Gastroesophageal sphincter (tissue), 4 donors: ENCODE results near the gene AGER. TPM values are rescaled to one million over a fixed set of nuclear protein-coding genes. Genes with fewer than 3 reads are reported as not detected.

Source experiments
- ATAC-seq: fragments of 150-250 bp; one replicate; pipeline ENCODE4 v1.9.1; 2016; ENCODE audit warnings: mild to moderate bottlenecking, moderate library complexity
- H3K27ac ChIP-seq, 4 donors: fragments of 200-600 bp; sonication (generic) in 3 of 4; 1 replicate in 3 of 4; 2 replicates in 1 of 4; pipeline ENCODE4 v1.5.1; 2016 to 2019
- H3K27me3 ChIP-seq: fragments of 200-600 bp; sonication (generic); one replicate; pipeline ENCODE4 v1.5.1; 2019
- H3K36me3 ChIP-seq, 2 donors: fragments of 200-600 bp; sonication (generic); one replicate each; pipeline ENCODE4 v1.5.1; 2019; ENCODE audit warnings: control low read depth in 1 of 2
- H3K4me1 ChIP-seq, 3 donors: fragments of 200-600 bp; sonication (generic); 1 replicate in 2 of 3; 2 replicates in 1 of 3; pipeline ENCODE4 v1.5.1; 2016 to 2019; ENCODE audit warnings: control low read depth in 2 of 3
- H3K4me3 ChIP-seq, 2 donors: fragments of 200-600 bp; sonication (generic); one replicate each; pipeline ENCODE4 v1.5.1; 2019; ENCODE audit warnings: mild to moderate bottlenecking in 1 of 2, moderate library complexity in 1 of 2
- H3K9me3 ChIP-seq, 3 donors: fragments of 200-600 bp; sonication (generic); one replicate each; pipeline ENCODE4 v1.5.1; 2017 to 2019; ENCODE audit warnings: control low read depth in 2 of 3
- CTCF ChIP-seq, 4 experiments: fragments of 200-600 bp in 2 of 4; fragments of 450-650 bp in 2 of 4; sonication (generic) in 1 of 4; IDR thresholded peaks; one replicate each; pipeline ENCODE4 v1.5.1; 2017 to 2019; ENCODE audit warnings: antibody characterized with exemption in 4 of 4, mild to moderate bottlenecking in 2 of 4, moderate library complexity in 2 of 4
- EP300 ChIP-seq: sonication (generic); formaldehyde crosslinking; IDR thresholded peaks from one replicate; pipeline ENCODE4 v1.6.1; 2017; ENCODE audit warnings: antibody characterized with exemption, mild to moderate bottlenecking
- POLR2A ChIP-seq, 2 donors: fragments of 450-650 bp; IDR thresholded peaks; one replicate each; pipeline ENCODE4 v1.6.1; 2017; ENCODE audit warnings: antibody characterized with exemption in 2 of 2, mild to moderate bottlenecking in 2 of 2, moderate library complexity in 1 of 2
- POLR2AphosphoS5 ChIP-seq: sonication (generic); formaldehyde crosslinking; IDR thresholded peaks from one replicate; pipeline ENCODE4 v1.6.1; 2017; ENCODE audit warnings: antibody characterized with exemption
- WGBS, 2 donors: methylation state at CpG; one replicate each; pipeline ENCODE4 v1.1.5; 2018; ENCODE audit warnings: low coverage in 1 of 2; 5-methylcytosine and 5-hydroxymethylcytosine counted together
- total RNA-seq, 4 donors: library from RNA; depleted of rRNA; stranded (reverse); fragments of >200 nt; gene quantifications; one replicate each; pipeline ENCODE4 v1.1.0, GENCODE V29; 2016

Gene AGER
- total RNA-seq, 4 donors from 2014 or later: 1.4 to 2.3 (median 1.6) TPM

- Histone ChIP-seq H3K4me3 (peak overlapping the region; percentile 62 to 83), H3K9me3 (no peaks in the 10 kb centered on the region), H3K36me3 (peaks cover 0 to 22% of the 10 kb centered on the region in 2 donors), H3K27ac (peak overlapping the region; percentile 89 to 98 (median 94)), H3K4me1 (peaks cover 0 to 77% (median 32%) of the 10 kb centered on the region in 3 donors), H3K27me3 (no peaks in the 10 kb centered on the region)
- TF ChIP-seq POLR2A (IDR thresholded peaks at IDR 0.05) (no peak), POLR2AphosphoS5 (no peak), EP300 (no peak), CTCF (IDR thresholded peaks at IDR 0.05) (no peak)
- WGBS, 2 donors: 4 to 5% methylated on average over 5 of the region's 5 CpGs
- no peak for ATAC-seq
These were observed 7.4 kb downstream of the AGER start for GRCh38 chr6:32176476-32177182.

GRCh38 chr6:32175711-32176475 is 8.2 kb downstream of the AGER start, which contains the start of gene AGPAT1:
Gene AGPAT1 (minus strand): TSS chr6:32176084. CDS start chr6:32171496, 4,588 bp downstream.
- peak; percentile 69 for ATAC-seq
- peaks cover 0 to 70% (median 31%) of the 10 kb centered on the region in 3 donors for H3K4me1 ChIP-seq
- 0 to 1% methylated on average over 9 to 19 of the region's 27 CpGs for WGBS, 2 donors
- H3K27me3 ChIP-seq: no peaks in the 10 kb centered on the region
- TF ChIP-seq EP300 (no peak), CTCF (IDR thresholded peaks at IDR 0.05) (no peak), POLR2A (IDR thresholded peaks at IDR 0.05) (peak; percentile 36 to 52), POLR2AphosphoS5 (peak; percentile 70)
- H3K27ac ChIP-seq: peak within 1 kb of the TSS; percentile 89 to 98 (median 94)
- H3K4me3 ChIP-seq: peak within 1 kb of the TSS; percentile 62 to 83
- no peaks in the 10 kb centered on the region for H3K9me3 ChIP-seq
- H3K36me3 ChIP-seq: peaks cover 0 to 21% of the 10 kb centered on the region in 2 donors

- peaks cover 0 to 64% (median 31%) of the 10 kb centered on the region in 3 donors for H3K4me1 ChIP-seq
- no peak for TF ChIP-seq POLR2AphosphoS5
- TF ChIP-seq CTCF (IDR thresholded peaks at IDR 0.05): no peak
- TF ChIP-seq EP300: no peak
- no peak for TF ChIP-seq POLR2A (IDR thresholded peaks at IDR 0.05)
- peak overlapping the region; percentile 62 to 83 for H3K4me3 ChIP-seq
- no peaks in the 10 kb centered on the region for H3K27me3 ChIP-seq
- no peak for ATAC-seq
- H3K36me3 ChIP-seq: peaks cover 0 to 21% of the 10 kb centered on the region in 2 donors
- 8 to 25% methylated on average over 1 to 2 of the region's 2 CpGs for WGBS, 2 donors
- peak overlapping the region; percentile 89 to 98 (median 94) for H3K27ac ChIP-seq
- no peaks in the 10 kb centered on the region for H3K9me3 ChIP-seq
These were observed 8.7 kb downstream of the AGER start for GRCh38 chr6:32175322-32175710.

DNA sequence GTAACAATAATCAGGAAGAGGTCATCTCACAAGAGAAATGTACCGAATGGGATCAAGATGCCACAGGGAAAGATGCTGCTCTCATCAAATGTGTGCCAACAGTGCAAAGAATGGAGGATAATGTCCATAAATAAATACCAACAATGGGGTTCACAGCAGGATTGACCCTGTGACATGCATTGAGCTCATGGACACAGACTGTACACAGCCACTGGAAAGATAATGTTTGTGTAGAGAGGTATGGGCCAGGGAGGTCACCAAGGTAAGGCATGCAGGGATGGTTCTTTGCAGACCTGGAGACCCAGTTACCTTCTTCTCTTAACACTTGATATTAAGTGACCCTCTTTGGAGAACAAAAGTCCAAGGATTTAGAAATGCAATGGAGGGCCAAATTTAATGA is 9.6 kb downstream of the AGER start:
- Histone ChIP-seq H3K27ac (peak overlapping the region in 2 of 4 donors; percentile 4 to 51), H3K27me3 (no peaks in the 10 kb centered on the region), H3K9me3 (no peaks in the 10 kb centered on the region), H3K4me1 (peaks cover 0 to 55% (median 22%) of the 10 kb centered on the region in 3 donors), H3K4me3 (no peak overlapping the region), H3K36me3 (peaks cover 0 to 21% of the 10 kb centered on the region in 2 donors)
- TF ChIP-seq POLR2AphosphoS5 (no peak), CTCF (IDR thresholded peaks at IDR 0.05) (no peak), POLR2A (IDR thresholded peaks at IDR 0.05) (no peak), EP300 (no peak)
- WGBS, 2 donors: 70 to 85% methylated on average over 1 of the region's 1 CpG
- ATAC-seq: no peak
